Epithelial cell of esophagus (primary cell): ENCODE results near the gene CTNNBIP1.
A peak's percentile ranks its signal among the peaks of the same experiment; 100 is the strongest.
"Not testable (repeated sequence)": the region's sequence is repeated elsewhere in the genome, so short reads cannot be mapped to it uniquely, and the experiment has no call there.

ENCODE experiments used
- DNase-seq: peaks from one replicate; pipeline ENCODE4 v3.0.0; 2010; ENCODE audit warnings: low read depth
- H3K4me3 ChIP-seq: 2 replicates; pipeline ENCODE4 v1.5.1; 2011; ENCODE audit warnings: mild to moderate bottlenecking, low read length, control low read depth
- CTCF ChIP-seq: IDR thresholded peaks from 2 replicates; pipeline ENCODE4 v1.5.1; 2011; ENCODE audit warnings: low read depth, mild to moderate bottlenecking, low read length, control low read depth, inconsistent platforms; ENCODE audit not compliant: insufficient read depth; ENCODE audit errors: missing control alignments

CTNNBIP1 gene

GRCh38 chr1:9811239-9811966 lies 98.7 kb downstream of the CTNNBIP1 start:
- H3K4me3 ChIP-seq = no peak overlapping the region
- TF ChIP-seq CTCF = no peak
- no peak for DNase-seq

- TF ChIP-seq CTCF = no peak
- peak; percentile 68 for DNase-seq
- H3K4me3 ChIP-seq = no peak overlapping the region
Observed at GRCh38 chr1:9809100-9809510, 101.0 kb downstream of the CTNNBIP1 start.

- no peak overlapping the region for H3K4me3 ChIP-seq
- no peak for TF ChIP-seq CTCF
- no peak for DNase-seq
Observed at GRCh38 chr1:9808459-9808858, 101.6 kb downstream of the CTNNBIP1 start.

GRCh38 chr1:9807541-9807940 lies 102.5 kb downstream of the CTNNBIP1 start:
- no peak for TF ChIP-seq CTCF
- H3K4me3 ChIP-seq = no peak overlapping the region
- DNase-seq = no peak

- DNase-seq, H3K4me3 ChIP-seq: not testable (repeated sequence)
Observed at GRCh38 chr1:9805972-9806371, 104.1 kb downstream of the CTNNBIP1 start.

- H3K4me3 ChIP-seq = no peak overlapping the region
- no peak for TF ChIP-seq CTCF
- DNase-seq = peak; percentile 52
Observed at GRCh38 chr1:9805006-9805508, 105.0 kb downstream of the CTNNBIP1 start.

GRCh38 chr1:9803003-9803918 lies 106.8 kb downstream of the CTNNBIP1 start:
- DNase-seq, H3K4me3 ChIP-seq: not testable (repeated sequence)
